ENCODE measurements around the gene SCN1A.

- no peak for TF ChIP-seq CTCF (IDR thresholded peaks at IDR 0.05)
- no peak for TF ChIP-seq POLR2A (IDR thresholded peaks at IDR 0.05)
Measured at GRCh38 chr2:166031054-166031453, 96.8 kb downstream of the SCN1A start.
